HG02759 (cell line): ENCODE measurements around the gene FGGY.
"Not testable (repeated sequence)": the region's sequence is repeated elsewhere in the genome, so short reads cannot be mapped to it uniquely, and the experiment has no call there.

Experiments used
- ATAC-seq: cut with Tn5 transposase; IDR thresholded peaks from one replicate; pipeline ENCODE4 v1.9.1; 2021; ENCODE audit warnings: mild to moderate bottlenecking, moderate library complexity; ENCODE audit not compliant: unreplicated experiment

The FGGY gene

GRCh38 chr1:59714966-59715365 is 418.1 kb downstream of the FGGY start:
- ATAC-seq, result no peak

- no peak for ATAC-seq
These were observed 419.9 kb downstream of the FGGY start for GRCh38 chr1:59716832-59717231.

- ATAC-seq, result no peak
These were observed 421.4 kb downstream of the FGGY start for GRCh38 chr1:59718064-59718988.

- no peak for ATAC-seq
These were observed 422.1 kb downstream of the FGGY start for GRCh38 chr1:59718989-59719360.

GRCh38 chr1:59720326-59721115 is 423.6 kb downstream of the FGGY start:
- ATAC-seq, result no peak

GRCh38 chr1:59730302-59730701 is 433.4 kb downstream of the FGGY start:
- ATAC-seq, result no peak

- no peak for ATAC-seq
These were observed 434.0 kb downstream of the FGGY start for GRCh38 chr1:59730759-59731478.

GRCh38 chr1:59731591-59731990 is 434.7 kb downstream of the FGGY start:
- no peak for ATAC-seq

GRCh38 chr1:59732214-59732955 is 435.5 kb downstream of the FGGY start:
- no peak for ATAC-seq

- no peak for ATAC-seq
These were observed 436.7 kb downstream of the FGGY start for GRCh38 chr1:59733443-59734141.

- not testable (repeated sequence) for ATAC-seq
These were observed 439.0 kb downstream of the FGGY start for GRCh38 chr1:59735927-59736326.

- no peak for ATAC-seq
These were observed 439.9 kb downstream of the FGGY start for GRCh38 chr1:59736744-59737143.

- ATAC-seq, result no peak
These were observed 440.7 kb downstream of the FGGY start for GRCh38 chr1:59737638-59738037.

GRCh38 chr1:59738152-59738551 is 441.3 kb downstream of the FGGY start:
- ATAC-seq, result no peak

- ATAC-seq, result no peak
These were observed 441.7 kb downstream of the FGGY start for GRCh38 chr1:59738591-59739015.

GRCh38 chr1:59739111-59739510 is 442.2 kb downstream of the FGGY start:
- no peak for ATAC-seq

- ATAC-seq, result no peak
These were observed 445.6 kb downstream of the FGGY start for GRCh38 chr1:59742526-59742925.

GRCh38 chr1:59743324-59744091 is 446.6 kb downstream of the FGGY start:
- ATAC-seq, result no peak

- ATAC-seq, result no peak
These were observed 450.6 kb downstream of the FGGY start for GRCh38 chr1:59747420-59748024.
